ENCODE measurements around the gene KIF5A.

Gene KIF5A

GRCh38 chr12:57520053-57520818 lies 29.6 kb upstream of the KIF5A start, which contains the start of gene DDIT3:
Gene DDIT3, minus strand, starts transcription at chr12:57520514. Its CDS starts 3,108 bp downstream, at chr12:57517406.
- peak; percentile 94 for DNase-seq (ENCODE audit: low spot score)

GRCh38 chr12:57521525-57522010 lies 28.3 kb upstream of the KIF5A start:
- DNase-seq (ENCODE audit: low spot score), result no peak

- DNase-seq (ENCODE audit: low spot score), result peak; percentile 90
These were observed 27.6 kb upstream of the KIF5A start, which contains the start of gene MBD6 for GRCh38 chr12:57522011-57522886. Gene MBD6, plus strand, starts transcription at chr12:57522824. Its CDS starts 1,480 bp downstream, at chr12:57524304.

- DNase-seq (ENCODE audit: low spot score), result no peak
These were observed 26.7 kb upstream of the KIF5A start for GRCh38 chr12:57522887-57523705.

GRCh38 chr12:57523706-57524614 lies 25.9 kb upstream of the KIF5A start:
- no peak for DNase-seq (ENCODE audit: low spot score)

- DNase-seq (ENCODE audit: low spot score), result no peak
These were observed 24.8 kb upstream of the KIF5A start for GRCh38 chr12:57524814-57525614.

GRCh38 chr12:57525615-57526383 lies 24.0 kb upstream of the KIF5A start:
- no peak for DNase-seq (ENCODE audit: low spot score)

GRCh38 chr12:57526477-57527126 lies 23.2 kb upstream of the KIF5A start:
- DNase-seq (ENCODE audit: low spot score), result no peak

GRCh38 chr12:57527184-57527583 lies 22.7 kb upstream of the KIF5A start:
- DNase-seq (ENCODE audit: low spot score), result no peak

GRCh38 chr12:57528176-57528575 lies 21.7 kb upstream of the KIF5A start:
- no peak for DNase-seq (ENCODE audit: low spot score)

GRCh38 chr12:57528831-57529555 lies 20.9 kb upstream of the KIF5A start:
- no peak for DNase-seq (ENCODE audit: low spot score)

GRCh38 chr12:57529831-57530230 lies 20.0 kb upstream of the KIF5A start:
- DNase-seq (ENCODE audit: low spot score), result no peak

GRCh38 chr12:57530396-57531142 lies 19.3 kb upstream of the KIF5A start:
- DNase-seq (ENCODE audit: low spot score), result no peak

GRCh38 chr12:57531836-57532235 lies 18.0 kb upstream of the KIF5A start:
- no peak for DNase-seq (ENCODE audit: low spot score)

- DNase-seq (ENCODE audit: low spot score), result no peak
These were observed 16.7 kb upstream of the KIF5A start for GRCh38 chr12:57533108-57533507.

- DNase-seq (ENCODE audit: low spot score), result no peak
These were observed 15.6 kb upstream of the KIF5A start for GRCh38 chr12:57534250-57534649.

GRCh38 chr12:57534991-57535543 lies 14.8 kb upstream of the KIF5A start:
- DNase-seq (ENCODE audit: low spot score), result no peak
